ENCODE data around the gene PDE6A.

GRCh38 chr5:149832636-149833035, 112.0 kb downstream of the PDE6A start:
- no peak for TF ChIP-seq POLR2A (IDR thresholded peaks at IDR 0.05)
- TF ChIP-seq, protein P1, sequence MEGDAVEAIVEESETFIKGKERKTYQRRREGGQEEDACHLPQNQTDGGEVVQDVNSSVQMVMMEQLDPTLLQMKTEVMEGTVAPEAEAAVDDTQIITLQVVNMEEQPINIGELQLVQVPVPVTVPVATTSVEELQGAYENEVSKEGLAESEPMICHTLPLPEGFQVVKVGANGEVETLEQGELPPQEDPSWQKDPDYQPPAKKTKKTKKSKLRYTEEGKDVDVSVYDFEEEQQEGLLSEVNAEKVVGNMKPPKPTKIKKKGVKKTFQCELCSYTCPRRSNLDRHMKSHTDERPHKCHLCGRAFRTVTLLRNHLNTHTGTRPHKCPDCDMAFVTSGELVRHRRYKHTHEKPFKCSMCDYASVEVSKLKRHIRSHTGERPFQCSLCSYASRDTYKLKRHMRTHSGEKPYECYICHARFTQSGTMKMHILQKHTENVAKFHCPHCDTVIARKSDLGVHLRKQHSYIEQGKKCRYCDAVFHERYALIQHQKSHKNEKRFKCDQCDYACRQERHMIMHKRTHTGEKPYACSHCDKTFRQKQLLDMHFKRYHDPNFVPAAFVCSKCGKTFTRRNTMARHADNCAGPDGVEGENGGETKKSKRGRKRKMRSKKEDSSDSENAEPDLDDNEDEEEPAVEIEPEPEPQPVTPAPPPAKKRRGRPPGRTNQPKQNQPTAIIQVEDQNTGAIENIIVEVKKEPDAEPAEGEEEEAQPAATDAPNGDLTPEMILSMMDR (IDR thresholded peaks at IDR 0.05): no peak
- no peak for TF ChIP-seq EP300 (IDR thresholded peaks at IDR 0.05)

All from tibial nerve (tissue), 4 donors.